OCI-LY1 (cell line): ENCODE results near the gene LRRC61.

Source experiments
- H2AFZ ChIP-seq: fragments of 200-600 bp; sonication (generic), shearing (Covaris generic); 2 replicates; pipeline ENCODE4 v1.6.0; 2014; ENCODE audit warnings: antibody characterized with exemption, mild to moderate bottlenecking, low read length
- H3F3A ChIP-seq: fragments of 200-600 bp; sonication (generic), shearing (Covaris generic); 2 replicates; pipeline ENCODE4 v1.6.0; 2014; ENCODE audit warnings: mild to moderate bottlenecking, antibody characterized with exemption, low read length, moderate library complexity; ENCODE audit not compliant: insufficient read depth
- H3K27ac ChIP-seq: fragments of 200-600 bp; sonication (generic); 2 replicates; pipeline ENCODE4 v1.5.1; 2014; ENCODE audit warnings: low read length, mixed run types, mild to moderate bottlenecking, low read depth; ENCODE audit not compliant: poor library complexity, severe bottlenecking
- H3K27me3 ChIP-seq: fragments of 200-600 bp; sonication (generic); 2 replicates; pipeline ENCODE4 v1.6.0; 2014; ENCODE audit warnings: antibody characterized with exemption, mild to moderate bottlenecking, low read length, moderate library complexity; ENCODE audit not compliant: insufficient read depth
- H3K36me3 ChIP-seq: fragments of 200-600 bp; sonication (generic); 2 replicates; pipeline ENCODE4 v1.6.1; 2014; ENCODE audit warnings: mild to moderate bottlenecking, antibody characterized with exemption, low read length, moderate library complexity, mixed read lengths; ENCODE audit not compliant: insufficient read depth
- H3K4me1 ChIP-seq: fragments of 200-600 bp; sonication (generic); 2 replicates; pipeline ENCODE4 v1.5.1; 2014; ENCODE audit warnings: mild to moderate bottlenecking, low read length, moderate library complexity; ENCODE audit not compliant: insufficient read depth, severe bottlenecking
- H3K4me2 ChIP-seq: fragments of 200-600 bp; sonication (generic), shearing (Covaris generic); 2 replicates; pipeline ENCODE4 v1.6.1; 2014; ENCODE audit warnings: low read length
- H3K4me3 ChIP-seq: fragments of 200-600 bp; sonication (generic); 2 replicates; pipeline ENCODE4 v1.5.1; 2014; ENCODE audit warnings: low read length, low read depth, mild to moderate bottlenecking, mixed read lengths; ENCODE audit not compliant: poor library complexity, severe bottlenecking
- H3K79me2 ChIP-seq: fragments of 200-600 bp; shearing (Covaris generic); 2 replicates; pipeline ENCODE4 v1.6.1; 2016; ENCODE audit warnings: mixed run types, low read length, mixed read lengths; ENCODE audit not compliant: insufficient read depth
- H3K9ac ChIP-seq: fragments of 200-600 bp; sonication (generic), shearing (Covaris generic); 2 replicates; pipeline ENCODE4 v1.6.1; 2014; ENCODE audit warnings: mild to moderate bottlenecking, low read length, mixed read lengths
- H3K9me2 ChIP-seq: fragments of 200-600 bp; sonication (generic), shearing (Covaris generic); 2 replicates; pipeline ENCODE4 v1.6.1; 2014; ENCODE audit warnings: low read depth, mild to moderate bottlenecking, low read length, mixed read lengths
- H3K9me3 ChIP-seq: fragments of 200-600 bp; shearing (Covaris generic); 2 replicates; pipeline ENCODE4 v1.6.1; 2014; ENCODE audit warnings: low read length, mixed read lengths
- H4K20me1 ChIP-seq: fragments of 200-600 bp; sonication (generic), shearing (Covaris generic); 2 replicates; pipeline ENCODE4 v1.6.0; 2016; ENCODE audit warnings: mild to moderate bottlenecking, low read length; ENCODE audit not compliant: insufficient read depth
- EZH2 ChIP-seq: fragments of 200-600 bp; sonication (generic), shearing (Covaris generic); IDR thresholded peaks from 2 replicates; pipeline ENCODE4 v1.8.0; 2017; ENCODE audit warnings: borderline replicate concordance, mixed run types, mild to moderate bottlenecking, antibody characterized with exemption, low read length, moderate library complexity, mixed read lengths
- TF ChIP-seq, protein P1 (sequence below): fragments of 200-600 bp; sonication (generic), shearing (Covaris generic); IDR thresholded peaks from 2 replicates; pipeline ENCODE4 v1.5.1; 2017; ENCODE audit warnings: mild to moderate bottlenecking, antibody characterized with exemption, low read length, moderate library complexity, mixed read lengths

The LRRC61 gene

DNA sequence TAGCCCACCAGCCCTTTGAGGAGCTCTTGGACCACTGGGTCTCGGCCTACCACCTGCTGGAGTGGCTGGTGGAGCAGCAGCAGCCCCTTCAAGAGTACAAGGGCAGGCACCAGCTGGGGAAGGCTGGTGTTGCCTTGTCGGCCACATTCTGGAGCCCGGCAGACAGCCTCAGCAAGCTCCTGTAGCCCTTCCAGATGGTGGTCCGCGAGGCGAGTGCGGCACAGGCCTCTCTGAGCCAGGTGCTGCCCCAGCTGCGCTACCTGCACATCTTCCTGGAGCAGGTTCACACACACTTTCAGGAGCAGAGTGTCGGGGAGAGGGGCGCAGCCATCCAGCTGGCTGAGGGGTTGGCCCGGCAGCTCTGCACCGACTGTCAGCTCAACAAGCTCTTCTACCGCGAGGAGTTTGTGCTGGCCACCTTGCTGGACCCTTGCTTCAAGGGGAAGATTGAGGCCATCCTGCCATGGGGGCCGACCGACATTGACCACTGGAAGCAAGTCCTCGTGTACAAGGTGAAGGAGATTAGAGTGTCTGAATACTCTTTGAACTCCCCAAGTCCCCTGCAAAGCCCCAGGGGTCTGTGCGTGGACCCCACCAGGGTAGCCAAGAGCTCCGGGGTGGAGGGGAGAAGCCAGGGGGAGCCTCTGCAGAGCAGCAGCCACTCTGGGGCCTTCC is 7.2 kb downstream of the LRRC61 start:
- no peaks in the 10 kb centered on the region for H3K79me2 ChIP-seq
- no peaks in the 10 kb centered on the region for H3F3A ChIP-seq
- H3K4me1 ChIP-seq = no peaks in the 10 kb centered on the region
- no peak overlapping the region for H3K4me2 ChIP-seq
- H2AFZ ChIP-seq = no peak overlapping the region
- H3K27me3 ChIP-seq = no peaks in the 10 kb centered on the region
- H3K9me2 ChIP-seq = no peaks in the 10 kb centered on the region
- no peaks in the 10 kb centered on the region for H4K20me1 ChIP-seq
- H3K4me3 ChIP-seq = no peak overlapping the region
- no peak for TF ChIP-seq EZH2
- TF ChIP-seq, protein P1, sequence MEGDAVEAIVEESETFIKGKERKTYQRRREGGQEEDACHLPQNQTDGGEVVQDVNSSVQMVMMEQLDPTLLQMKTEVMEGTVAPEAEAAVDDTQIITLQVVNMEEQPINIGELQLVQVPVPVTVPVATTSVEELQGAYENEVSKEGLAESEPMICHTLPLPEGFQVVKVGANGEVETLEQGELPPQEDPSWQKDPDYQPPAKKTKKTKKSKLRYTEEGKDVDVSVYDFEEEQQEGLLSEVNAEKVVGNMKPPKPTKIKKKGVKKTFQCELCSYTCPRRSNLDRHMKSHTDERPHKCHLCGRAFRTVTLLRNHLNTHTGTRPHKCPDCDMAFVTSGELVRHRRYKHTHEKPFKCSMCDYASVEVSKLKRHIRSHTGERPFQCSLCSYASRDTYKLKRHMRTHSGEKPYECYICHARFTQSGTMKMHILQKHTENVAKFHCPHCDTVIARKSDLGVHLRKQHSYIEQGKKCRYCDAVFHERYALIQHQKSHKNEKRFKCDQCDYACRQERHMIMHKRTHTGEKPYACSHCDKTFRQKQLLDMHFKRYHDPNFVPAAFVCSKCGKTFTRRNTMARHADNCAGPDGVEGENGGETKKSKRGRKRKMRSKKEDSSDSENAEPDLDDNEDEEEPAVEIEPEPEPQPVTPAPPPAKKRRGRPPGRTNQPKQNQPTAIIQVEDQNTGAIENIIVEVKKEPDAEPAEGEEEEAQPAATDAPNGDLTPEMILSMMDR = no peak
- H3K36me3 ChIP-seq = peaks cover 41% of the 10 kb centered on the region
- no peaks in the 10 kb centered on the region for H3K9me3 ChIP-seq
- no peak overlapping the region for H3K9ac ChIP-seq
- H3K27ac ChIP-seq = no peak overlapping the region

DNA sequence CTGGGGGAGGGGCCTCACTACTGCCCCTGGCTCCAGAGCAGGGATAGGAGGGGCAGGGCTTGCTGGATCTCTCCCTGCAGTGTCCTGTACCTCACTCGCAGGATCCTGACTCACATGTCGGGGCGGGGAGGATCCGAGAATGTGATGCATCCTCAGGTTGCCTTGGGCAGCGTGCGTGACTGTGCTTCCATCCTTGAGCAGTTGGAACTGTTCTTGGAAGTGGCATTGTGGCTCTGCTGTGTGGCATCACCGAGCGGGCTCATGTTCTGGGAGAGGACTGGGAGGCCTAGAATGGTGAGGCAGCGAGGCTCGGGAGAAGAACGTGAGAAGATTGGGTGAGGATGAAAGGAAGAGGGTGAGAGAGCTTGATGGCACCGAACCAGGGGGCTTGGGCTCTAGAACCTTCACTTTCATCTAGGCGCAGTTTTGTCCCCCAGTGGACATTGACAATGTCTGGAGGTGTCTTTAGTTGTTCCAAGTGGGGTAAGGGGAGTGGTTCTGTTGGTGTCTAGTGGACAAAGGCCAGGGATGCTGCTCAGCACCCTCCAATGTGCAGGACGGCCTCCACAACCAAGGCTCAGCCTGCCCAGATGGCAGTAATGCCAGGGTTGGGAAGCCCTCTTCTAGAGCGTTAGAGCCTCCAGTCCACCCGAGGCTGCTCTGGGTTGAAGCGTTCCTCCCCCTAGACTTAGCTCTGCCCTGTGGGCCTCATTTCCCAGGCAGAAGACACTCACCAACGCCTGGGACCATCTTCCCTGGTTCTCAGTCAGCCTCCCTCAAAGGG is 9.9 kb downstream of the LRRC61 start:
- Histone ChIP-seq H3K79me2 (no peaks in the 10 kb centered on the region), H3K4me1 (no peaks in the 10 kb centered on the region)

DNA sequence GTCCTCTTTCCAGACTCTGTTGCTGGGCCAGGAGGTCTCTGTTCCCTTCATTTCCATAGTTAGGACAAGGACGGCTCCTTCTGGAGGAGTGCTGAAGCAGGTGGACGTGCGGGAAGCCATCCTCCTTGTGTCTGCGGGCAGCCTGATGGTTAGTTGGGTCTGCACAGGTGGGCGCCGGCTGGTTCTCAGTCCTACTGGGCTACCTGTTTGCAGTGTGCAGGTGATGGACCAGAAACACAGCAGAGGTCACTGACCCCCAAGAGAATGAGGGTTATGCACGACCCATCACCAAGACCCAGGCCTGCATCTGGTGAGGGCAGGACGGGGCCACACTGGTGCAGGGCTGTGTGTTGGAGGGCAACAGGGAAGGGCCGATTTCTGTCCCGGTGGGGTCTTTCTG is 10.5 kb downstream of the LRRC61 start:
- H3K9ac ChIP-seq = no peak overlapping the region
- H3K4me1 ChIP-seq = no peaks in the 10 kb centered on the region
- no peaks in the 10 kb centered on the region for H3K9me3 ChIP-seq
- H3F3A ChIP-seq = no peaks in the 10 kb centered on the region
- H2AFZ ChIP-seq = no peak overlapping the region
- H4K20me1 ChIP-seq = no peaks in the 10 kb centered on the region
- no peaks in the 10 kb centered on the region for H3K27me3 ChIP-seq
- H3K36me3 ChIP-seq = peaks cover 17% of the 10 kb centered on the region
- TF ChIP-seq, protein P1 = no peak
- no peak overlapping the region for H3K27ac ChIP-seq
- H3K79me2 ChIP-seq = no peaks in the 10 kb centered on the region
- H3K4me3 ChIP-seq = no peak overlapping the region
- H3K9me2 ChIP-seq = no peaks in the 10 kb centered on the region
- H3K4me2 ChIP-seq = no peak overlapping the region

More for the DNA sequence above, 9.9 kb downstream of the LRRC61 start:
- TF ChIP-seq, protein P1 = no peak
- no peak for TF ChIP-seq EZH2
- no peak overlapping the region for H3K4me3 ChIP-seq
- no peak overlapping the region for H3K27ac ChIP-seq
- peaks cover 23% of the 10 kb centered on the region for H3K36me3 ChIP-seq
- no peaks in the 10 kb centered on the region for H3K27me3 ChIP-seq
- no peaks in the 10 kb centered on the region for H3F3A ChIP-seq
- H4K20me1 ChIP-seq = no peaks in the 10 kb centered on the region
- no peak overlapping the region for H2AFZ ChIP-seq
- no peak overlapping the region for H3K4me2 ChIP-seq
- H3K9me2 ChIP-seq = no peaks in the 10 kb centered on the region
- no peak overlapping the region for H3K9ac ChIP-seq
- no peaks in the 10 kb centered on the region for H3K9me3 ChIP-seq
